Measurements from ENCODE around the gene POC1B. TPM values are rescaled to one million over a fixed set of nuclear protein-coding genes. Genes with fewer than 3 reads are reported as not detected.

Gene POC1B
- total RNA-seq, 4 donors from 2014 or later = 22.7 to 38.7 (median 25.1) TPM

DNA sequence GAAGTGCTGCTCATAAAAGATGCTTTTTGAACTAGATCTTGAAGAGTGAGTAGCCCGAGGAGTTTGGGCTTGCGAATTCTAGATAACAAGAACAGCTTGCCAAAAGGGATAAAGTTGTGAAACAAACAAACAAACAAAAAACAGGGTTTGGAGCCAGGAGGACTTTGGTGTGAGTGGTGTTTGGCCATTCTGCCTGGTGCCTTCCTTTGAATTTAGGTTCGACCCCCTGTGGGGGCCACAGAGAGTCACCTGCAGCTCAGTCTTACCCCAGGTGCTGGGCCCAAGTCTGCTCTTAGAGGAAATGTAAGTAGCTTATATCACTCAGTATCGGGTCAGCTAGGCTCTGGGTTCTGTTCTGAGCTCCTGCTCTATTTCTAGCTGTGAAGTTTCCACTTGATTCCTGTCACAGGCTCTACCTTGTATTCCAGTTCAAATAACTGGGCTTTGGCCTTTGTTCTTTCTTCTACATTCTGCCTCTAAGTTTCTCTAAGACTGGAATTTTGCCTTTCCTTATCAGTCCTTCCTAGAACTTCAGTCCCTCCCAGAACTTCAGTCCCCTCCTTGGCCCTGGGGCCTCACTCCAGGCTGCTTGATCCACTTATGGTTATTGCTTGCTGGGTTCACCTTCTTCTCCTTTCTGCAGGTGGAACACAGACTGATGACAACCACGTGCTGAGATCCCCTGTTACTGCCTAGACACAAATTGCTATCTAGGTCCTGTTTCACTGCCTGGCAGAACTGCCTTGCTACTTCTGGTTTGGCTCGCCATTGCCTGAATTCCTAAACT lies 153.1 kb downstream of the POC1B start:
- no peaks in the 10 kb centered on the region for H3K27me3 ChIP-seq
- no peak for DNase-seq (ENCODE audit: low spot score in 2 of 2)
- peak overlapping the region in 2 of 4 donors; percentile 50 to 60 for H3K27ac ChIP-seq
- 77 to 80% methylated on average over 6 of the region's 6 CpGs for WGBS, 2 donors
- no peak for TF ChIP-seq POLR2A (IDR thresholded peaks at IDR 0.05)
- TF ChIP-seq, protein P1, sequence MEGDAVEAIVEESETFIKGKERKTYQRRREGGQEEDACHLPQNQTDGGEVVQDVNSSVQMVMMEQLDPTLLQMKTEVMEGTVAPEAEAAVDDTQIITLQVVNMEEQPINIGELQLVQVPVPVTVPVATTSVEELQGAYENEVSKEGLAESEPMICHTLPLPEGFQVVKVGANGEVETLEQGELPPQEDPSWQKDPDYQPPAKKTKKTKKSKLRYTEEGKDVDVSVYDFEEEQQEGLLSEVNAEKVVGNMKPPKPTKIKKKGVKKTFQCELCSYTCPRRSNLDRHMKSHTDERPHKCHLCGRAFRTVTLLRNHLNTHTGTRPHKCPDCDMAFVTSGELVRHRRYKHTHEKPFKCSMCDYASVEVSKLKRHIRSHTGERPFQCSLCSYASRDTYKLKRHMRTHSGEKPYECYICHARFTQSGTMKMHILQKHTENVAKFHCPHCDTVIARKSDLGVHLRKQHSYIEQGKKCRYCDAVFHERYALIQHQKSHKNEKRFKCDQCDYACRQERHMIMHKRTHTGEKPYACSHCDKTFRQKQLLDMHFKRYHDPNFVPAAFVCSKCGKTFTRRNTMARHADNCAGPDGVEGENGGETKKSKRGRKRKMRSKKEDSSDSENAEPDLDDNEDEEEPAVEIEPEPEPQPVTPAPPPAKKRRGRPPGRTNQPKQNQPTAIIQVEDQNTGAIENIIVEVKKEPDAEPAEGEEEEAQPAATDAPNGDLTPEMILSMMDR (IDR thresholded peaks at IDR 0.05) = no peak
- TF ChIP-seq EP300 (IDR thresholded peaks at IDR 0.05) = no peak
- no peak overlapping the region for H3K4me3 ChIP-seq
- H3K9me3 ChIP-seq = no peaks in the 10 kb centered on the region
- H3K4me1 ChIP-seq = peaks cover 0 to 51% (median 25%) of the 10 kb centered on the region in 4 donors
- no peaks in the 10 kb centered on the region for H3K36me3 ChIP-seq

DNA sequence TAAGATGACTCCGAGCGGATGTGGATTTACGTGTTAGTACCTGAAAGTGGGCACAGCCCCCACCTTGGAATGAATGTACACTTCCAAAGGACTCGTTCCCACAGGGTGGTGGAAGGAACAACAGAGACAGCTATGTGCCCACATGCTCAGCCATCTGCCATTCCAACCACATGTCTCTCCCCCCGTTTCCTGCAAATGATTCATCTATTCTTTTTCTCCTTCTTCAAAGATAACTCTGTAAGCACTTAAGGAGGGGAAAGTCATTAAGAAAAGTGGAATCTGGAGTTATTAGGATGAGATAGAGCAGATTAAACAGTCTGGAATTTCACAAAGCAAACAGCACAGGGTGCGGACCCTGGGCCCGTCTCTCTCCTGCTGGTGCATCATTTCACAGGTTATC lies 155.0 kb downstream of the POC1B start:
- Histone ChIP-seq H3K27me3 (no peaks in the 10 kb centered on the region), H3K27ac (no peak overlapping the region), H3K4me1 (peaks cover 0 to 50% (median 25%) of the 10 kb centered on the region in 4 donors), H3K4me3 (no peak overlapping the region), H3K9me3 (no peaks in the 10 kb centered on the region), H3K36me3 (no peaks in the 10 kb centered on the region)
- 68 to 70% methylated on average over 7 of the region's 7 CpGs for WGBS, 2 donors
- DNase-seq (ENCODE audit: low spot score in 2 of 2) = no peak
- TF ChIP-seq EP300 (IDR thresholded peaks at IDR 0.05) = no peak
- TF ChIP-seq POLR2A (IDR thresholded peaks at IDR 0.05) = no peak
- TF ChIP-seq, protein P1 (IDR thresholded peaks at IDR 0.05) = no peak

DNA sequence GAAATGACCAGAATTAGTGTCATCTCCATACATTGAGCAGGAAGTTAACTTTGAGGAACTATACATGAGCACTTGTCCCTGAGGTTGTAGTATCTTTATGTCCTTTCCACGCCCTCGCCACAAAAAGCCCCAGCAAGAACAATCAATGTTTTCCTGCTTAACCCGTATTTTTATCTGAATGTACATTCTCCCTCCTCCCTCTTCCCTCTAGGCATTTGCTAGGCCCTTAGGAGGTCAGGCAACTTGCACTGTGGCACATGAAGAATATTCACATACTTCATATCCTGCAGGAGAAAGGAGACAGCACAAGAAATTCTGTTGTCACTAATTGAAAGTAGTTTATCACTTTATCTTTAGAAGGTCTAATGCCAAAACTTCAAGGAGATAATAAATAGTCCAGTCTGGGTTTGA lies 155.4 kb downstream of the POC1B start:
- Histone ChIP-seq H3K36me3 (no peaks in the 10 kb centered on the region), H3K4me1 (peaks cover 0 to 48% (median 22%) of the 10 kb centered on the region in 4 donors), H3K27me3 (no peaks in the 10 kb centered on the region), H3K27ac (peak overlapping the region in 1 of 4 donors; percentile 3), H3K9me3 (no peaks in the 10 kb centered on the region), H3K4me3 (no peak overlapping the region)
- no peak for DNase-seq (ENCODE audit: low spot score in 2 of 2)
- no peak for TF ChIP-seq EP300 (IDR thresholded peaks at IDR 0.05)
- TF ChIP-seq, protein P1 (IDR thresholded peaks at IDR 0.05) = no peak
- no peak for TF ChIP-seq POLR2A (IDR thresholded peaks at IDR 0.05)
- WGBS, 2 donors = 53 to 62% methylated on average over 3 of the region's 3 CpGs

Small RNA genes within 50 kb of the gene (small RNA-seq; reads per million reads assigned to genes)
- not detected for gene AC025034.2
- not detected for gene POC1B-GALNT4

Other genes with a start within 250 kb of the POC1B start
- 10 to 100 TPM; 66.5 to 85.2 (median 72.8) TPM for gene DUSP6, start 173.5 kb downstream of the POC1B start, total RNA-seq
- 1 to 10 TPM; 2.7 to 5.9 (median 5.0) TPM for gene GALNT4, start 1.3 kb downstream of the POC1B start, total RNA-seq
- 10 to 100 TPM; 21.9 to 47.7 (median 42.1) TPM for gene ATP2B1, start 182.8 kb upstream of the POC1B start, total RNA-seq